ENCODE data around the gene ZBTB7A.

The ZBTB7A gene

DNA sequence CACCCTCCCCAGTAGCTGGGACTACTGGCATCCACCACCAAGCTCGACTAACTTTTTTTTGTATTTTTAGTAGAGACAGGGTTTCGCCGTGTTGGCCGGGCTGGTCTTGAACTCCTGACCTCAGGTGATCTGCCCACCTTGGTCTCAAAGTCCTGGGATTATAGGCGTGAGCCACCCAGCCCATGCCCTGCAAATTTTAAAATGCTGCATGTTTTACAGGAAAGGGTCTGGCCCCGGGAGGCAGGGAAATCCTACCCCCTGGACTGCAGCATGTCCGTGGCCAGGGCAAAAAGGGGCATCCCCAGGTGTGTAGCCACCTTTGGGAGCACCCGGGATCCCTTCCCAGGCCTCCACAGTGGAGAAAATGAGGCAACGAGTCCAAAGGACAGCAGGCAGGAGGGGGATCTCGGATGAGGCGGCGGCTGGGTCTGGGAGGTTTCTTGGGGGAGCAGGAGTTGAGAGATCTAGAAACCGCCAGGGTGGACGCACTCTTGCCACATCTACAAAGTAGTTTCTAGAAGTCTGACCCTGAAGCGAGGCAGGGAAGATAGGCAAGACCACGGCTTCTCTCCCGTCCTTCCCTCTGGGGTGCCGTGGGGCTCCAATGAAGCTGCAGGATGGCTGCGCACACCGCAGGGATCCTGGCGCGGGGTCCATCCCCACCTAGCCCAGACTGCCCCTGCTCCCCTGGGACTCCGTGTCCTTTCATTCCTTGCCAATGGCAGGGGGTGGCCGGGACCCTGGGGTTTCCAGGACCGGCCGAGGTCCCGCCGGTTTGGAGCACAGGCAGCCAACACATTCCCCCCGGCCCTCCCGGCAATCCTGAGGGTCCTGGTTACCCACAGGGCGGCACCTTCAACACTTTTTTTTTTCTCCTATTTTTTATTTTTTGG lies 21.3 kb upstream of the ZBTB7A start:
- TF ChIP-seq GATA2 (IDR thresholded peaks at IDR 0.05; ENCODE audit: low read depth, low read length), result no peak
- TF ChIP-seq GATA3 (IDR thresholded peaks at IDR 0.05; ENCODE audit: low read depth, low read length), result no peak

DNA sequence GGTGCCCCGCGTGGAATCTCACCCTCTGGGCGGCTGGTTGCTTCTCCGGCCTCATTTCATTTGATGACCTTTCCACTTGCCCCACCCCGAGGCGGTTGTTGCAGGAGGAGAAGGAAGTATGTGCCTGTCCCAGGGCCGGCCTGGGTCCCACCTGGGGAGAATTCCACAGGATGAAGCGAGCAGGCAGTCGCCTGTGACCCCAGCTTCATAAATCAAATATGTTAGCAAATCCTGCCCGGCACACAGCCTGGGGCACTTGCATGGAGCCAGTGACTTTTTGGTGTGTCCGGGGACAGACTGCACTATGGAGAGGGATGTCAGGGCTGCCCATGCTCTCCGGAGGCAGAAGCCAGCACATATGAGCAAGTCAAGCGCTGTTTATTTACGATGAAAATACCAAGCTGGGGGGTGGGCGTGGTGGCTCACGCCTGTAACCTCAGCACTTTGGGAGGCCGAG lies 19.7 kb upstream of the ZBTB7A start:
- TF ChIP-seq GATA3 (IDR thresholded peaks at IDR 0.05; ENCODE audit: low read depth, low read length), result no peak
- TF ChIP-seq GATA2 (IDR thresholded peaks at IDR 0.05; ENCODE audit: low read depth, low read length), result no peak

DNA sequence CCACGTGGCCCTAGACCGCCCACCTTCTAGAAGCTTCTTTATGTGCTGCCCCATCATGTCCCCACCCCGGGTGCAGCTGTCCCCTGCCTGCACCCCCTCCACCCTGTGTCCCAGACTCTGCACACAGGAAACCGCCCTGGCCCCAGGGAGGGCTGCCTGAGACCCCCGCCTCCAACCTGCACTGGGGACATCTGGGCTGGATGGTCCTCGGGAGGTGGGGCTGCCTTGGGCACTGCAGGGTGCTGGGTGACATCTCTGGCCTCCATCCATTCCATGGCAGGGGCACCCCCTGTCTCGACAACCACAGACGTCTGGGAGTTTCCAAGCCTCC lies 17.8 kb upstream of the ZBTB7A start:
- no peak for TF ChIP-seq GATA2 (IDR thresholded peaks at IDR 0.05; ENCODE audit: low read depth, low read length)
- TF ChIP-seq GATA3 (IDR thresholded peaks at IDR 0.05; ENCODE audit: low read depth, low read length), result no peak

DNA sequence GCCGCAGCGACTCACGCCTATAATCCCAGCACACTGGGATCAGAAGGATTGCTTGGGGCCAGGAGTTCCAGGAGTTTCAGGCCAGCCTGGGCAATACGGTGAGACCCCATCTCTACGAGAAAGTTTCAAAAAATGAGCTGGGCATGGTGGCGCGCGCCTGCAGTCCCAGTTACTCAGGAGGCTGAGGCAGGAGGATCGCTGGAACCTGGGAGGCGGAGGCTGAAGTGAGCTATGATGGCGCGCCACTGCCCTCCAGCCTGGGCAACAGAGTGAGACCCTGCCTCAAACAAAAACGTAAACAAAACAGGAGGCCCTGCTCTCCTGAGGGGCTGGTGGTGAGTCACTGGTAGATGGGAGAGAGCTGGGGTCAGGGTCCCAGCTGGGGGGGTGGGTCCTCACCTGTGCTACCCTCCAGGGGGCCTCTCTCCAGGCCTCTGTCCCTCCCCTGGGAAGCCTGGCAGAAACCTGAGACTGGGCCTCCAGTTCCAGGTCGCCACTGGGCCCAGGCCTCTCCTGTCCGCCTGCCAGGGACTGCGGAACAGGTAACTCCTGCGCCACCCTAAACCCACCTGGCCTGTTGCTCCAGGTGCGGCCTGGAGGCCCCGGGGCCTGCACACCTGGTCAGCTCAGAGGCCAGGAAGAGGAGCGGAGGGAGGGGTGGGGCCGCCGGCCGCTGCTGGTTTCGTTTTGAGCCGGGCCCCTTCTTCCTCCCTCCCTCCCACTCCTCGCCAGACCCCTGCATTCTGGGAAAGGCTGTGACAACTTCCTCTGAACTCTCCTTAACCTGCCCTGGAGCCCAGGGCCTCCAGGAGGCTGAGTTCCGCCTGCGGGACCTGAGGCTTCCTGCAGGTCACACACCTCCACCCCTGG lies 17.2 kb upstream of the ZBTB7A start:
- TF ChIP-seq GATA2 (IDR thresholded peaks at IDR 0.05; ENCODE audit: low read depth, low read length), result no peak
- TF ChIP-seq GATA3 (IDR thresholded peaks at IDR 0.05; ENCODE audit: low read depth, low read length), result no peak

DNA sequence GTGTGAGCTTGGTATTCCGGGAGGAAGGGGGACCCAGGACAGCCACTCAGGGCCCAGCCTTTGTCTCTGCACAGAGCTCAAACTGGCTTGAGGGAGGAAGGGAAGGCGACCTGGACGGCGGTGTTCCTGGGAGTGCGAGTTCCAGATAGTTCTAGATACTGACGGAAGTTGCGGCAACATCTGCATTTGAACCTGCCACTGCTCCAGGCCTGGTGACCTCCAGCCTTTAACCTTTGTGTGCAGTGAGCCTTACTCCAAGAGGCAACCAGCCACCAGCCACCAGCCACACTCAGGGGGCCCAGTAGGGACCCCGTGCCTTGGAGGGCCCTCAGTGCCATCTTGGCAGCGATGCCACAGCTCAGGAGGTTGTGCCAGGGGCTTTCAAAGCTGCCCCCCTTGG lies 15.5 kb upstream of the ZBTB7A start:
- no peak for TF ChIP-seq GATA3 (IDR thresholded peaks at IDR 0.05; ENCODE audit: low read depth, low read length)
- no peak for TF ChIP-seq GATA2 (IDR thresholded peaks at IDR 0.05; ENCODE audit: low read depth, low read length)

GRCh38 chr19:4081441-4082129 lies 14.9 kb upstream of the ZBTB7A start:
- no peak for TF ChIP-seq GATA2 (IDR thresholded peaks at IDR 0.05; ENCODE audit: low read depth, low read length)
- TF ChIP-seq GATA3 (IDR thresholded peaks at IDR 0.05; ENCODE audit: low read depth, low read length), result no peak

- TF ChIP-seq GATA3 (IDR thresholded peaks at IDR 0.05; ENCODE audit: low read depth, low read length), result no peak
- no peak for TF ChIP-seq GATA2 (IDR thresholded peaks at IDR 0.05; ENCODE audit: low read depth, low read length)
Measured at GRCh38 chr19:4080473-4080872, 13.8 kb upstream of the ZBTB7A start.

DNA sequence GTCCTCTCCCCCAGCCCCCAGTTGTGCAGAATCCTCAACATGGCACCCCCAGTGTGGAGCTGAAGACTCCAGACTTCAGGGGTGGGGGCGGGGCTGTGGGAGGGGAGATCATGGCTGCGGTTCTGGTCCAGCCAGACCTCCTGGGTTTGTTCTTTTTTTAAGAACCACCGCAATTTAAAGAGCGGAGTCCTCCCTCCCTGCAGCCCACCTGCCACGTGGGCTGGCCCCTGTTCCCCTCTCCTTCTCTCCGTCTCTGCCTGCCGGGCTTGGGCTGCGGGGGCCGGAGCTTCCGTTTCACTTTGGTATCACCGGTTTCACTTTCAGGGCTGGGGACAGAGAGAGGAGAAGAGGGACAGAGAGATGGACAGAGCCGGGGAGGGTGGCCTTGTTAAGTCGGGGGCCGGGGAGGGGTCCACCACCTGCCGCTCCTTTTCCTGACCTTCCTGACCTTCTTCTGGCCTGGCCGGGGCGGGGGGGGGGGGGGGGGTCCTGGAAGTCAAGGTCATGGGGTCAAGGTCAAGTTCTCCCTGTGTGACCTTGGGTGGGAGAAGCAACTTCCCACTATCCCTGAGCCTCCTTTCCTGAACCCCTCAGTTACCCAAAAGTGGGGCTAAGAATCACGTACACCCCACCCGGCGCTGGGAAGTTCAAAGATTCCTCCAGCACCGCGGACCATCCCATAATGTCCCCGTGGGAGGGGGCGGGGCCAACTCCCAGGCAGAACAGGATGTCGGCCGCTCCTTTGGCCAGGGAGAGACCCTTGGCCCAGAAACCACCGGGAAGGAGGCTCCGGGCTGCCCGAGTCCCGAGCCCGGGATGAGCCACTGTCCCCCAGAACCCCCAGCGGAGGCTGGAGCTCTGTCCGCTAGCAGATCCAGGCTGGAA lies 11.3 kb upstream of the ZBTB7A start:
- TF ChIP-seq GATA3 (IDR thresholded peaks at IDR 0.05; ENCODE audit: low read depth, low read length) (no peak), GATA2 (IDR thresholded peaks at IDR 0.05; ENCODE audit: low read depth, low read length) (no peak)

DNA sequence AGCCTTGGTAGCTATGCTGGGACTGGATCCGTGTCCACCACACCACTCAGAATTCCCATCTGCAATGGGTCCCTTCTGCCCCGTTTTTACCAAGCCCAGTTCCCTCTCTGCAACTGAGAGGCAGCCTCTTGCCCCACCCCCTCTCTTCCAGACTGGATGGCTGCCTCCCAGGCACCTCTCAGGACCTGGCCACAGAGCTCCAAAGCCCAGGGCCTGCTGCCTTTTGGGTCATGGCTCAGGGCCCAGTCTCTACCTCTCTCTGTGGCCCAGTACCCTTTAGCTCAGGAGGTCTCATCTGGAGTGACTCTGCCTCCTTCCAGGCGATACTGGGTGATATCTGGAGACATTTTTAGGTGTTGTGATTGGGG lies 10.3 kb upstream of the ZBTB7A start:
- no peak for TF ChIP-seq GATA2 (IDR thresholded peaks at IDR 0.05; ENCODE audit: low read depth, low read length)
- no peak for TF ChIP-seq GATA3 (IDR thresholded peaks at IDR 0.05; ENCODE audit: low read depth, low read length)

GRCh38 chr19:4075373-4075772 lies 8.7 kb upstream of the ZBTB7A start:
- TF ChIP-seq GATA3 (IDR thresholded peaks at IDR 0.05; ENCODE audit: low read depth, low read length) (no peak), GATA2 (IDR thresholded peaks at IDR 0.05; ENCODE audit: low read depth, low read length) (no peak)

DNA sequence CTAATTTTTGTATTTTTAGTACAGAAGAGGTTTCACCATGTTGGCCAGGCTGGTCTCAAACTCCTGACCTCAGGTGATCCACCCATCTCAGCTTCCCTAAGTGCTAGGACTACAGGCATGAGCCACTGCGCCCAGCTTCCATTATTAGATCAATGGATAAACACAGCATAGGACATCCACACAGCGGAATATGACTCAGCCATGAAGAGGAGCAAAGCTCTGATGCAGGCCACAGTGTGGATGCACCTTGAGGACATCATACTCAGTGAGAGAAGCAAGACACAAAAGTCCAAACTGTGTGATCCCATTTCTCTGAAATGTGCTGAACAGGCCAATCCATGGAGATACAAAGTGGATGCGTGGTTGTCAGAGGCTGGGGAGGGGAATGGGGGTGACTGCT lies 4.9 kb upstream of the ZBTB7A start:
- TF ChIP-seq GATA3 (IDR thresholded peaks at IDR 0.05; ENCODE audit: low read depth, low read length) (no peak), GATA2 (IDR thresholded peaks at IDR 0.05; ENCODE audit: low read depth, low read length) (no peak)

DNA sequence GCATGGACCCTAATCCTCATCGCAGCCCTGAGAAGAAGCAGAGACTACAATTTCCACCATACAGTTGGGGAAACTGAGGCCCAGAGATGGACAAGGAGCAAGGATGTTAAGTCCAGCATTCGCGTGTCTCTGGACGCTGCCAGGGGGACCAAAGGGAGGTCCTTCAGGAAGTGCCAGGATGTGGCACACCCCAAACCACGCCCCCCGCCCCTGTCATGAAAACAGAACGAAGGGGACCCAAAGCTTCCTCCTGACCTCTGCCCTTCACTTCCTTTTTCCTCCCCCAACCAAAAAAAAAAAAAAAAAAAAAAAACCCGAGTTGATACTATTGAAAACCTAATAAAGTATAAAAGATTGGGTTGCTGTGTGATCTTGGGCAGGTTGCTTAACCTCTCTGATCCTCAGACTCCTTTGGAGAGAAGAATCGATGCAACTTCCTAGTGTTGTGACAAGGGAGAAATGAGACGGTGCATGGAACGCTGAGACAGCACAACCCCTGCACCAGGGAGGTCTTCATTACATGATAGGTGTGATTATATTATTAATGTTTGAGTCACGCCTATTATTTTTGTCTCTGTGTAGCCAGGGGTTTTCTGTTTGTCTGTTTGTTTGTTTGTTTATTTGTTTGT lies 2.7 kb upstream of the ZBTB7A start:
- TF ChIP-seq GATA2 (IDR thresholded peaks at IDR 0.05; ENCODE audit: low read depth, low read length), result no peak

All from SH-SY5Y (cell line).